Activated CD8-positive, alpha-beta memory T cell treated with anti-CD3 and anti-CD28 coated beads, Interleukin-2, amount 50 U/mL, for 24 hours (primary cell): ENCODE results near the gene NKAIN4.

Experiments
- DNase-seq: peaks from one replicate; pipeline ENCODE4 v3.0.0-alpha.2; 2020; ENCODE audit errors: extremely low read depth

NKAIN4 gene

GRCh38 chr20:63254232-63254605 lies at the start of gene NKAIN4:
Gene NKAIN4, minus strand, starts transcription at chr20:63254463. Its CDS starts 13 bp downstream, at chr20:63254450.
- DNase-seq = no peak

- DNase-seq = no peak
These were observed 48.9 kb upstream of the NKAIN4 start for GRCh38 chr20:63303095-63303666.

GRCh38 chr20:63301671-63302070 lies 47.4 kb upstream of the NKAIN4 start:
- DNase-seq = no peak

- no peak for DNase-seq
These were observed 44.6 kb upstream of the NKAIN4 start for GRCh38 chr20:63298731-63299312.

- DNase-seq = no peak
These were observed 43.7 kb upstream of the NKAIN4 start for GRCh38 chr20:63297796-63298572.

- no peak for DNase-seq
These were observed 43.1 kb upstream of the NKAIN4 start for GRCh38 chr20:63297371-63297781.

- no peak for DNase-seq
These were observed 42.5 kb upstream of the NKAIN4 start for GRCh38 chr20:63296531-63297299.

- no peak for DNase-seq
These were observed 41.6 kb upstream of the NKAIN4 start for GRCh38 chr20:63295846-63296245.

- DNase-seq = no peak
These were observed 41.2 kb upstream of the NKAIN4 start for GRCh38 chr20:63295422-63295821.

- DNase-seq = no peak
These were observed 40.8 kb upstream of the NKAIN4 start for GRCh38 chr20:63295018-63295417.

- no peak for DNase-seq
These were observed 40.3 kb upstream of the NKAIN4 start for GRCh38 chr20:63294536-63294900.

GRCh38 chr20:63293871-63294535 lies 39.7 kb upstream of the NKAIN4 start:
- no peak for DNase-seq

GRCh38 chr20:63293456-63293855 lies 39.2 kb upstream of the NKAIN4 start:
- DNase-seq = no peak

GRCh38 chr20:63292904-63293303 lies 38.6 kb upstream of the NKAIN4 start, which contains the start of gene COL20A1:
Gene COL20A1, plus strand, starts transcription at chr20:63293186. Its CDS starts 1,922 bp downstream, at chr20:63295108.
- DNase-seq = no peak

- DNase-seq = no peak
These were observed 38.0 kb upstream of the NKAIN4 start for GRCh38 chr20:63292292-63292701.

GRCh38 chr20:63291811-63292210 lies 37.5 kb upstream of the NKAIN4 start:
- no peak for DNase-seq

GRCh38 chr20:63290677-63291472 lies 36.6 kb upstream of the NKAIN4 start:
- DNase-seq = peak; percentile 33

GRCh38 chr20:63290136-63290676 lies 35.9 kb upstream of the NKAIN4 start:
- DNase-seq = no peak

- DNase-seq = no peak
These were observed 35.3 kb upstream of the NKAIN4 start for GRCh38 chr20:63289311-63290135.
